GM08714 (cell line): ENCODE results near the gene INCENP.
"Not testable (repeated sequence)": the region's sequence is repeated elsewhere in the genome, so short reads cannot be mapped to it uniquely, and the experiment has no call there.

Experiments used
- H3K4me3 ChIP-seq: fragments of 200-500 bp; sonication (Bioruptor generic); 2 replicates; pipeline ENCODE4 v1.5.1; 2014; ENCODE audit warnings: mild to moderate bottlenecking, low read length, inconsistent platforms
- ZNF274 ChIP-seq: IDR thresholded peaks from 2 replicates; pipeline ENCODE4 v1.6.1; 2012; ENCODE audit warnings: mild to moderate bottlenecking, low read depth, low read length

The INCENP gene

DNA sequence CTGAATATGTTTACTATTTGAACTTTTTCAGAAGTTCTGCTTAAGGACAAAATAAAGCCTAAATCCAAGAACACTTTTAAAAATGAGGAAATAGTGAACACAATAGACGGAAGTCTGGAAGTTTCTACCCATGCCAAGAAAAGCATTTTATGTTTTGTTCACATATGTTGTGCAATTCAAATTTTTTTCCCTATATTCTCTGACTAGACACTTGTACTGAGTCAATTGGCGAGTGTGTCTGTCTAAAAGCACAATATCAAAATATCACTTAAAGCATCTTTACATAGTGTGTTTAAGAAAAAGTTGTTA is 29.2 kb downstream of the INCENP start:
- no peak overlapping the region for H3K4me3 ChIP-seq
- TF ChIP-seq ZNF274, result no peak

DNA sequence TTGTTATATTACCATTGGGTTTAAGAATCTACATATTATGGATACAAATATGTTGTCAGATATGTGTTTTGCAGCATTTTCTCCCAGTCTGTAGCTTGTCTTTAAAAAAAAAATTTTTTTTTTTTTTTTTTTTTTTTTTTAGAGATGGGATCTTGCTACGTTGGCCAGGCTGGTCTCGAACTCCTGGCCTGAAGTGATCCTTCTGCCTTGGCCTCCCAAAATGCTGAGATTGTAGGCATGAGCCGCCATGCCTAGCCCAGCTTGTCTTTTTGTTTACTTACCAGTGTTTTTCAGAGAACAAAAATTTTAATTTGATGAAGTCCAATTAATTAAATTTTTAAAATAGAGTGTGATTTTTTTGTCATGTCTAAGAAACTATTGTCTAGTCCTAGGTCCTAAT is 29.8 kb downstream of the INCENP start:
- H3K4me3 ChIP-seq, result no peak overlapping the region
- no peak for TF ChIP-seq ZNF274

DNA sequence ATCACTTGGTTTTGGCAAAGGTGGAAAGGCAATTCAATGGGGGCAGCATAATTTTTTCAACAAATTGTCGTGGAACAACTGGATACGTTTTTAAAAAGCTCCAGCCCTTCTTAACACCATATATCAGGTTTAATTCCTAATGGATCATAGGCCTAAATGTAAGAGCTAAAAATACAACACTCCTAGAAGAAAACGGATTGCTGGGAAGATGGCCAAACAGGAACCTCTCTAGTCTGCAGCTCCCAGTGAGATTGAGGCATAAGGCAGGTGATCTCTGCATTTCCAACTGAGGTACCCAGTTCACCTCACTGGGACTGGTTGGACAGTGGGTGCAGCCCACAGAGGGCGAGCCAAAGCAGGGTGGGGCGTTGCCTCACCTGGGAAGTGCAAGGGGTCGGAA is 33.8 kb downstream of the INCENP start:
- H3K4me3 ChIP-seq, result no peak overlapping the region
- TF ChIP-seq ZNF274, result no peak

- no peak for TF ChIP-seq ZNF274
- H3K4me3 ChIP-seq, result no peak overlapping the region
Measured at GRCh38 chr11:62166371-62166770, 42.6 kb downstream of the INCENP start.

DNA sequence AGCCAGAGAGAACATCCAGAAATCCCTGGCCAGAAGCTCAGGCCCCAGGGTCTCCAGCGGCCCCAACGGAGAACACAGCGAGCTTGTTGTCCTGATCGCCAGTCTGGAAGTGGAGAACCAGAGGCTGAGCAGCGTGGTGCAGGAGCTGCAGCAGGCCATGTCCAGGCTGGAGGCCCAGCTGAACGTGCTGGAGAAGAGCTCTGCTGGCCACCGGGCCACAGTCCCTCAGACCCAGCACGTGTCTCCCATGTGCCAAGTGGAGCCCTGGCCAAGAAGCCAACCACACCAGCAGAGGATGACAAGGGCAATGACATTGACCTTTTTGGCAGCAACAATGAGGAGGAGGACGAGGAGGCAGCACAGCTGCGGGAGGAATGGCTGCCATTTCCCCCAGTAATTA is 45.6 kb downstream of the INCENP start:
- no peak for TF ChIP-seq ZNF274
- H3K4me3 ChIP-seq, result no peak overlapping the region

GRCh38 chr11:62169935-62170334 is 46.1 kb downstream of the INCENP start:
- TF ChIP-seq ZNF274, result no peak
- H3K4me3 ChIP-seq, result no peak overlapping the region

- TF ChIP-seq ZNF274, result no peak
- H3K4me3 ChIP-seq, result no peak overlapping the region
Measured at GRCh38 chr11:62171261-62171723, 47.5 kb downstream of the INCENP start.

DNA sequence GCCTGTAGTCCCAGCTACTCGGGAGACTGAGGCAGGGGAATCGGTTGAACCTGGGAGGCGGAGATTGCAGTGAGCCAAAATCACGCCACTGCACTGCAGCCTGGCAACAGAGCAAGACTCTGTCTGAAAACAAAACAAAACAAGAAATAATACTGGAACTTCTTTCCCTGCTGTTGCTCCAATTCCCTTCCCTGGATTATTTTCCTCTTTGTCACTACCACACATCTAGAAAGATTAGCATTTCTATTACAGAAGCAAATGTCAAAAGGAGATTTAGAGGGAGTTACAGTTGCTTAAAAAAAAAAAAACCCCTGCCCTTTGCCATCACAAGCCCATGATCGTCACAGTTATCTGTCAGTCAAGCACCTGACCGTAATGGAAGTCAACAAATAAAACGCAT is 48.5 kb downstream of the INCENP start:
- no peak for TF ChIP-seq ZNF274
- H3K4me3 ChIP-seq, result no peak overlapping the region

DNA sequence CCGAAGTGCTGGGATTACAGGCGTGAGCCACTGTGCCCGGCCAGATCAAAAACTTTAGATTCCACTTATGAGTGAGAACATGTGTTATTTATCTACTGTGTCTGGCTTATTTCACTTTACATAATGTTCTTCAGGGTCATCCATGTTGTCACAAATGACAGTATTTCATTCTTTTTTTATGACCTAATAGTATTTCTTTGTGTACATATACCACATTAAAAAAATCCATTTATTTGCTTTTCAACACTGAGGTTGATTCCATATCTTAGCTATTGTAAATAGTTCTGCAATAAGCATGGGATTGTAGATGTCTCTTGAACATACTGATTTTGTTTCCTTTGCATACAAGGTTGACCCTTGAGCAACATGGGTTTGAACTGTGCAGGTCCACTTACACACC is 53.0 kb downstream of the INCENP start:
- no peak overlapping the region for H3K4me3 ChIP-seq
- no peak for TF ChIP-seq ZNF274

DNA sequence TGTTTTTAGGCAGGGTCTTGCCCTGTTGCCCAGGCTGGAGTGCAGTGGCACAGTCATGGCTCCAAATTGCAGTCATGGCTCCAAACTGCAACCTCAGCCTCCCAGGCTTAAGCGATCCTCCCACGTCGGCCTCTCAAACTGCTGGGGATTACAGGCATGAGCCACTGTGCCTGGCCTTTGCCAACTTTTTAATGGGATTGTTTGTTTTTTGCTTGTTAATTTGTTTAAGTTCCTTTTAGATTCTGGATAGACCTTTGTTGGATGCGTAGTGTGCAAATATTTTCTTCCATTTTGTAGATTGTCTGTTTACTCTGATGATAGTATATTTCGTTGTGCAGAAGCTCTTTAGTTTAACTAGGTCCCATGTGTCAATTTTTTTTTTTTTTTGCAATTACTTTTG is 56.2 kb downstream of the INCENP start:
- H3K4me3 ChIP-seq, result no peak overlapping the region
- no peak for TF ChIP-seq ZNF274

GRCh38 chr11:62181097-62181496 is 57.3 kb downstream of the INCENP start:
- H3K4me3 ChIP-seq, result no peak overlapping the region
- no peak for TF ChIP-seq ZNF274

DNA sequence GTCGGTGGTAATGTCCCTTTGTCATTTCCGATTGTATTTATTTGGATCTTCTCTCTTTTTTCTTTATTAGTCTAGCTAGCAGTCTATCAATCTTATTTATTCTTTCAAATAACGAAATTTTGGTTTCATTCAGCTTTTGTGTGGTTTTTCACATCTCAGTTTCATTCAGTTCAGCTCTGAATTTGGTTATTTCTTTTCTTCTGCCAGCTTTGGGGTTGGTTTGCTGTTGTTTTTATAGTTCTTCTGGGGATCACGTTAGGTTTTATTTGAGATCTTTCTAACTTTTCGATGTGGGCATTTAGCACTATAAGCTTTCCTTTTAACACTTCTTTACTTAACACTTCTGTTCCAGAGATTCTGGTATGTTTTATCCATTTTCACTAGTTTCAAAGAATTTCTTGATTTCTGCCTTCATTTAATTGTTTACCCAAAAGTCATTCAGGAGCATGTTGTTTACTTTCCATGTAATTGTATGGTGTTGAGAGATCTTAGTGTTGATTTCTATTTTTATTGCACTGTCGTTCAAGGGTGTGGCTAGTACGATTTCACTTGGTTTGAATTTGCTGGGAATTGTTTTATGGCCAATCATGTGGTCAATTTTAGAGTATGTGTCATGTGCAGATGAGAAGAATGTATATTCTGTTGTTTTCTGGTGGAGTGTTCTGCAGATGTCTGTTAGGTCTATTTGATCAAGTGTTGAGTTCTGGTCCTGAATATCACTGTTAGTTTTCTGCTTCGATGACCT is 58.5 kb downstream of the INCENP start:
- H3K4me3 ChIP-seq, result no peak overlapping the region
- TF ChIP-seq ZNF274, result no peak

- no peak overlapping the region for H3K4me3 ChIP-seq
- no peak for TF ChIP-seq ZNF274
Measured at GRCh38 chr11:62186195-62186594, 62.4 kb downstream of the INCENP start.

DNA sequence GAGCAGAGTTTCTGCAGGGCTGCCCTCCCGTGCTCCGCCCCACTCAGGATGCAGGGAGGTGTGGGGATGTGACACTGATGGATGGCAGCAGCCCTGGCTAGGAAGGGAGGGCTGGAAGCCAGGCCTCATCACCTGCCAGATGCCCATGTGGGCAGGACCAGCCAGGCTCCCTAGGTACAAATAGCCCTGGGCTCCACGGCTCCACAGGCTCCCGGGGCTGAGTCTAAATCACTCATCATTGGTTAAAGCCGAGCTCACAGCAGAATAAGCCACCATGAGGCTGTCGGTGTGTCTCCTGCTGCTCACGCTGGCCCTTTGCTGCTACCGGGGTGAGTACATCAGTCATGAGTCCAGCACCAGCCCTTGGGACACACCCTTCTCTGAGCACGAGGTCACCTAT is 66.2 kb downstream of the INCENP start, which contains the start of gene SCGB1D1:
TSS of gene SCGB1D1 (plus strand) at position 206 of the 400 bp plus-strand sequence. CDS start at position 275, 69 bp downstream.
- no peak for TF ChIP-seq ZNF274
- H3K4me3 ChIP-seq, result no peak within 1 kb of the TSS

DNA sequence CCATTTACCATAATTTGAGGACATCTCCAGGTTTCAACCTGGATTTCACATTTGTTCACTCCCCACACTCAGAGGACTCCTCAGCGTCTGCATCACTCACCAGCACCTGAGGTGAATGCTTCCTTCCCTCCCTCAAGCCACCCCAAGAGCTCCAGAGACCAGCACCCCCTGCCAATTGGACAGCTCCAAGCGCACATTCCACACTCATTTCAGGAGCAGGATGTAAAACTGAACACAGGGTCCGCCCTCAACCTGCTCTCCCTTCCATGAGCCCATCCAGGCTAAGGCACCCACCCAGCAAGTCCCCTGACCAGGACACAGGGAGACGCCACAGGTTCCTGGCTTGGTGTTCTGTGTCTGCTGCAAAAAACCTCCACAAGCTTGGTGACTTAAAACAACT is 70.1 kb downstream of the INCENP start:
- TF ChIP-seq ZNF274, result no peak
- no peak overlapping the region for H3K4me3 ChIP-seq

- H3K4me3 ChIP-seq, result not testable (repeated sequence)
Measured at GRCh38 chr11:62195010-62195409, 71.2 kb downstream of the INCENP start.

GRCh38 chr11:62195945-62196344 is 72.1 kb downstream of the INCENP start:
- no peak overlapping the region for H3K4me3 ChIP-seq
- TF ChIP-seq ZNF274, result no peak

- not testable (repeated sequence) for H3K4me3 ChIP-seq
Measured at GRCh38 chr11:62197400-62197799, 73.6 kb downstream of the INCENP start.
